Sigmoid colon (tissue), 7 donors: ENCODE results near the gene DAAM1. TPM values are rescaled to one million over a fixed set of nuclear protein-coding genes. Genes with fewer than 3 reads are reported as not detected.

ENCODE experiments used
- DNase-seq: peaks from one replicate; pipeline ENCODE4 v3.0.0-alpha.2; 2019
- H3K27ac ChIP-seq, 4 donors: fragments of 200-600 bp; sonication (generic); one replicate each; pipeline ENCODE4 v1.5.1; 2016 to 2019; ENCODE audit warnings: mild to moderate bottlenecking in 1 of 4
- H3K27me3 ChIP-seq, 3 donors: fragments of 200-600 bp; sonication (generic); one replicate each; pipeline ENCODE4 v1.5.1; 2019; ENCODE audit warnings: mild to moderate bottlenecking in 1 of 3
- H3K36me3 ChIP-seq, 4 donors: fragments of 200-600 bp; sonication (generic); one replicate each; pipeline ENCODE4 v1.5.1; 2016 to 2019
- H3K4me1 ChIP-seq, 4 donors: fragments of 200-600 bp; sonication (generic); one replicate each; pipeline ENCODE4 v1.5.1; 2017 to 2019
- H3K4me3 ChIP-seq, 4 donors: fragments of 200-600 bp; sonication (generic); one replicate each; pipeline ENCODE4 v1.5.1; 2017 to 2019; ENCODE audit warnings: mild to moderate bottlenecking in 2 of 4, moderate library complexity in 1 of 4
- H3K9me3 ChIP-seq, 4 donors: fragments of 200-600 bp in 3 of 4; sonication (generic) in 3 of 4; one replicate each; pipeline versions ENCODE4 v1.5.1 to v1.6.1; 2013 to 2019
- EP300 ChIP-seq, 4 donors: sonication (generic); formaldehyde crosslinking; IDR thresholded peaks; one replicate each; pipeline ENCODE4 v1.6.1; 2017; ENCODE audit warnings: antibody characterized with exemption in 4 of 4
- POLR2A ChIP-seq, 2 donors: fragments of 450-650 bp; IDR thresholded peaks; one replicate each; pipeline ENCODE4 v1.6.1; 2016; ENCODE audit warnings: antibody characterized with exemption in 2 of 2, mild to moderate bottlenecking in 2 of 2, moderate library complexity in 2 of 2
- POLR2AphosphoS5 ChIP-seq, 4 donors: sonication (generic); formaldehyde crosslinking; IDR thresholded peaks; one replicate each; pipeline ENCODE4 v1.6.1; 2017; ENCODE audit warnings: antibody characterized with exemption in 4 of 4
- WGBS, 2 donors: extraction: QIAGEN DNeasy Blood & Tissue Kit; methylation state at CpG; one replicate each; pipeline ENCODE4 v1.1.7; 2013; 5-methylcytosine and 5-hydroxymethylcytosine counted together
- intact Hi-C: fragments of 100-400 bp; cut with DNase I; formaldehyde crosslinking; loops from one replicate; pipeline ENCODE4 v1.15.1; 2023
- polyA plus RNA-seq, 3 donors: library from polyadenylated mRNA; stranded (reverse); fragments of 200-250 nt; gene quantifications; one replicate each; pipeline ENCODE4 v1.2.3, GENCODE V29; 2013
- total RNA-seq, 4 donors: library from RNA; depleted of rRNA; stranded (reverse); fragments of >200 nt; gene quantifications; one replicate each; pipeline ENCODE4 v1.1.0, GENCODE V29; 2016
- TF ChIP-seq, protein P1 (sequence below), 4 experiments: fragments of 450-650 bp in 3 of 4; fragments of 200-600 bp in 1 of 4; IDR thresholded peaks; one replicate each; pipeline ENCODE4 v1.5.1; 2016 to 2019; ENCODE audit warnings: antibody characterized with exemption in 4 of 4, mild to moderate bottlenecking in 3 of 4, moderate library complexity in 2 of 4
- donor health status: healthy with polysubstance abuse.
- donor health status: Bipolar disorder and iron deficiency.
- donor health status: healthy.

Gene DAAM1
- total and polyA plus RNA-seq, 7 donors, result 11.4 to 77.8 (median 47.5) TPM

DNA sequence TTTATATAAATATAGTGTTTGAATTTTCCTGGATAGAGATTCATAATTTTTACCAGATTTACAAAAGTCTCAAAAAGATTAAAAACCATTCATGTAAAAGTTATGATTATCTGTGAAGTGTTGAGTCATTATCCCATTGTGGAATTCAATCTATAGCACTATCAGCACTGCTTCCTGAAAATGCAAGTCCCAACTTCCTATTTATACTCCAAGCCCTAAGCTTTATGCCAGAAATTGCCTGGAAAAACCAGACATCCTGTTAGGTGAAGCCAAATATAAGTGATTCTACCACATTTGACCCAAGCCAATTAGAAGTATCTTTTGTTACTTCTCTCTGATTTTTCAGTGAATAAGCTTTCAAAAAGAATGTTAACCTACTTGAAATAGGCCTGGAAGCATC lies 147.6 kb downstream of the DAAM1 start:
- Histone ChIP-seq H3K36me3 (peaks cover 0 to 13% (median 9%) of the 10 kb centered on the region in 4 donors), H3K4me3 (no peak overlapping the region), H3K9me3 (no peaks in the 10 kb centered on the region), H3K27ac (peak overlapping the region; percentile 78 to 89 (median 84)), H3K4me1 (peaks cover 0 to 95% (median 77%) of the 10 kb centered on the region in 4 donors), H3K27me3 (no peaks in the 10 kb centered on the region)
- intact Hi-C loops, result loop anchor here (5.0 kb wide), 1 partner anchor 144 kb away; no protein-coding TSS in a partner anchor
- no peak for TF ChIP-seq POLR2A (IDR thresholded peaks at IDR 0.05)
- no peak for DNase-seq

DNA sequence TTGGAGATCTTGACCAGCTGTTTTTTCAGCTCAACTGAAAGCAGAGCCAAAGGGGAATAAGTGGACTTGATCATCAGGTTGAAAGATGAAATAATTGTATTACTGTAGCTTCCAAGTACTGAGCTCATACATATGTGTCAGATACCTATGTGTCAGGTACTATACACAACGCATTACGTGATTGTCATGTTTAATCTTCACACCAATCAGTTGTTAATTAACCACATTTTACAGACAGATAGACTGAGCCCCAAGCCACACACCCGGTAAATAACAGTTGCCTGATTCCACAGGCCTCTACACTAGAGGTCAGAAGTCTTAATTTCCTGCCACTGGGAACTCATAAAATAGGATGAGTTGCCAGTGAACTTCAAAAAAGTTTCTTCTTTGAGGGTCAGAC lies 148.2 kb downstream of the DAAM1 start:
- Histone ChIP-seq H3K4me3 (no peak overlapping the region), H3K36me3 (peaks cover 0 to 10% (median 5%) of the 10 kb centered on the region in 4 donors), H3K27me3 (no peaks in the 10 kb centered on the region), H3K4me1 (peaks cover 0 to 95% (median 79%) of the 10 kb centered on the region in 4 donors), H3K9me3 (no peaks in the 10 kb centered on the region), H3K27ac (peak overlapping the region; percentile 78 to 89 (median 84))
- TF ChIP-seq POLR2A (IDR thresholded peaks at IDR 0.05), result no peak
- no peak for TF ChIP-seq POLR2AphosphoS5 (IDR thresholded peaks at IDR 0.05)
- TF ChIP-seq, protein P1, sequence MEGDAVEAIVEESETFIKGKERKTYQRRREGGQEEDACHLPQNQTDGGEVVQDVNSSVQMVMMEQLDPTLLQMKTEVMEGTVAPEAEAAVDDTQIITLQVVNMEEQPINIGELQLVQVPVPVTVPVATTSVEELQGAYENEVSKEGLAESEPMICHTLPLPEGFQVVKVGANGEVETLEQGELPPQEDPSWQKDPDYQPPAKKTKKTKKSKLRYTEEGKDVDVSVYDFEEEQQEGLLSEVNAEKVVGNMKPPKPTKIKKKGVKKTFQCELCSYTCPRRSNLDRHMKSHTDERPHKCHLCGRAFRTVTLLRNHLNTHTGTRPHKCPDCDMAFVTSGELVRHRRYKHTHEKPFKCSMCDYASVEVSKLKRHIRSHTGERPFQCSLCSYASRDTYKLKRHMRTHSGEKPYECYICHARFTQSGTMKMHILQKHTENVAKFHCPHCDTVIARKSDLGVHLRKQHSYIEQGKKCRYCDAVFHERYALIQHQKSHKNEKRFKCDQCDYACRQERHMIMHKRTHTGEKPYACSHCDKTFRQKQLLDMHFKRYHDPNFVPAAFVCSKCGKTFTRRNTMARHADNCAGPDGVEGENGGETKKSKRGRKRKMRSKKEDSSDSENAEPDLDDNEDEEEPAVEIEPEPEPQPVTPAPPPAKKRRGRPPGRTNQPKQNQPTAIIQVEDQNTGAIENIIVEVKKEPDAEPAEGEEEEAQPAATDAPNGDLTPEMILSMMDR (IDR thresholded peaks at IDR 0.05), result no peak
- no peak for TF ChIP-seq EP300 (IDR thresholded peaks at IDR 0.05)
- no peak for DNase-seq
- intact Hi-C loops, result loop anchor here (5.0 kb wide), 1 partner anchor 144 kb away; no protein-coding TSS in a partner anchor
- WGBS, 2 donors, result 32 to 71% methylated on average over 3 of the region's 3 CpGs

DNA sequence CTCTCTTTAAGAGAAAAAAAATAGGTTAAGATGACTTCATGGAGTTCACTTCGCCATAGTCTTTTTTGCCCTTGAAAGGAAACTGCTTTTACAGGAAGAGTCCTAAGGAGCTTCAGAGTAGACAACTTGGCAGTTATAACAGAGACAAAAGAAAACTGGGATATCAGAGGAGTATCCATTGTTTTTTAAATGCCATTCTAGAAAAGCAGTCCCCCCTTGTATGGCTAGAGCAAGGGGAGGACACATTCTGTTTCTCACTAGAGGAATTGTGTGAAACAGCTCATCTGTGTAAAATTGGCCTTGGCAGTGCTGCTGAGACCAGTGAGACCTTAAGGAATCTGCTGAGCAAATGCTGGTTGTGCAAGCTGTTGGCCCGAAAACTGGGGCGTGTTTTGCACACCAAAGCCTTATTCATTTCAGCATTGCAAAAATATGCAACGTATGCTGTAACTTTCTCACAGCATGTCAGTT lies 148.7 kb downstream of the DAAM1 start:
- DNase-seq, result peak; percentile 90
- no peak for TF ChIP-seq POLR2A (IDR thresholded peaks at IDR 0.05)
- TF ChIP-seq, protein P1 (IDR thresholded peaks at IDR 0.05), result no peak
- TF ChIP-seq POLR2AphosphoS5 (IDR thresholded peaks at IDR 0.05), result peak; percentile 8 to 40 (median 28)
- no peak for TF ChIP-seq EP300 (IDR thresholded peaks at IDR 0.05)
- Histone ChIP-seq H3K27ac (peak overlapping the region; percentile 78 to 89 (median 84)), H3K9me3 (no peaks in the 10 kb centered on the region), H3K36me3 (peaks cover 0 to 7% (median 2%) of the 10 kb centered on the region in 4 donors), H3K27me3 (no peaks in the 10 kb centered on the region), H3K4me3 (no peak overlapping the region), H3K4me1 (peaks cover 0 to 91% (median 79%) of the 10 kb centered on the region in 4 donors)
- WGBS, 2 donors, result 72 to 81% methylated on average over 4 of the region's 4 CpGs
- intact Hi-C loops, result loop anchor here (5.0 kb wide), 1 partner anchor 145 kb away; no protein-coding TSS in a partner anchor

DNA sequence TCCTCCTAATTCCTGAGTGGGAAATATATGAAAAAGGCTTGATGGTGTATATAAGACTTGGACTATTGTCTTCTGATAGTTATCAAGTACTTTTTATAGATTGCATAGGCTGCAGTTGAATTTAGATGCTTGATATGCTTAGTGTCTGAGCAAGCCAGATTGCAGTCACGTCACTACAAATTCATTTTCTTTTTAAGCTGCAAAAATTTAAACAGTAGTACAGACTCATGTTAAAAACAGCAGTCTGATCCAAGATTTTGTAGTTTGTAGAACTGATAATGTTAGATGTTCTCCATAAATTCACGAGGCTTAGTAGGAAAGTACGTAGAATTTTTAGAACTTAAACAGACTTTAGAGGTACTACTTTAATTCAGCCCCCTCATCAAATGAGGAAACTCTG lies 150.3 kb downstream of the DAAM1 start:
- peaks cover 0 to 7% (median 1%) of the 10 kb centered on the region in 4 donors for H3K36me3 ChIP-seq
- H3K4me1 ChIP-seq, result peaks cover 0 to 90% (median 79%) of the 10 kb centered on the region in 4 donors
- TF ChIP-seq, protein P1 (IDR thresholded peaks at IDR 0.05), result no peak
- TF ChIP-seq EP300 (IDR thresholded peaks at IDR 0.05) (no peak), POLR2AphosphoS5 (IDR thresholded peaks at IDR 0.05) (no peak), POLR2A (IDR thresholded peaks at IDR 0.05) (no peak)
- peak overlapping the region; percentile 78 to 89 (median 84) for H3K27ac ChIP-seq
- H3K9me3 ChIP-seq, result no peaks in the 10 kb centered on the region
- H3K4me3 ChIP-seq, result no peak overlapping the region
- no peak for DNase-seq
- no peaks in the 10 kb centered on the region for H3K27me3 ChIP-seq
- WGBS, 2 donors, result 92 to 95% methylated on average over 3 of the region's 3 CpGs
- intact Hi-C loops, result loop anchor here (5.0 kb wide), 1 partner anchor 146 kb away; no protein-coding TSS in a partner anchor

DNA sequence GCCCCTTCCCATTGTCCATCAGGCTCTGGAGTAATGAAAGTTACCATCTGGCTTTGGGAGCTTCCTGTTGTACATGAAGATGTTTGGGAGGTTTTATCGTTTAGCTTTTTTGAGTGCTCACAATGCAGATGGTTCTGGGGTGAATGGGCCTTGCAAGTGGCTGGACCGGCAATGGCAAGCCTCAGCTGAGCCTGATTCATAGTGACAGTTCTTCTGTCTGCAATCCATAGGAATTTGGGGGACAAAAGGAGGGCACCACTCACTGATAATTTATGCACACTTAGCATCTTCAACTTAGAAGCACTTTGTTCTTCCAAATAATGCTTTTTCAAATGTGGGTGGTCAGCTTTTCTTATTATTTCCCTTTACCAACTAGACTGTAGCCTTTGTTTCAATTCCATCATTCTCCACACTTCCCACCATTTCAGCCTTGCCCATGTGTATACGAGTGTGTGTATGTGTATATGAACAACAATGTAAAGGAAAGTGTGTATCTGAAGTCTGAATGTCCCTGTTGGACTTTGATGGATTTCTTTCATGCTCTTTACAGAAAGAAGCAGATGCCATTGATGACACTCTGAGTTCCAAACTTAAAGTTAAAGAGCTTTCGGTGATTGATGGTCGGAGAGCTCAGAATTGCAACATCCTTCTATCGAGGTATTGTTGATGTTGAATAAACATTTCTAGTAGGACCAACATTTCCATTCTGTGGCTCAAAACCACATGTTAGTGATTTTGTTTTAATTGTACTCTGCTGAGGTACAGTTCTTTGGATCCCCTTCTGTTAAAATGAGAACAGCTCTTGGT lies 151.3 kb downstream of the DAAM1 start:
- H3K27me3 ChIP-seq, result no peaks in the 10 kb centered on the region
- H3K4me1 ChIP-seq, result peaks cover 0 to 90% (median 80%) of the 10 kb centered on the region in 4 donors
- peak overlapping the region; percentile 78 to 89 (median 84) for H3K27ac ChIP-seq
- no peaks in the 10 kb centered on the region for H3K9me3 ChIP-seq
- intact Hi-C loops, result loop anchor here (5.0 kb wide), 1 partner anchor 147 kb away; no protein-coding TSS in a partner anchor
- DNase-seq, result no peak
- WGBS, 2 donors, result 93 to 94% methylated on average over 6 of the region's 6 CpGs
- H3K36me3 ChIP-seq, result peaks cover 0 to 7% (median 1%) of the 10 kb centered on the region in 4 donors
- no peak overlapping the region for H3K4me3 ChIP-seq
- TF ChIP-seq EP300 (IDR thresholded peaks at IDR 0.05) (no peak), POLR2A (IDR thresholded peaks at IDR 0.05) (no peak), POLR2AphosphoS5 (IDR thresholded peaks at IDR 0.05) (no peak)
- TF ChIP-seq, protein P1 (IDR thresholded peaks at IDR 0.05), result no peak
